T1000 (cell line): ENCODE data around the gene VIT.

Experiments
- DNase-seq: peaks from one replicate; lab custom pipeline; 2025; ENCODE audit warnings: mixed read lengths; lab: John Stamatoyannopoulos, UW

The VIT gene

GRCh38 chr2:36859366-36859792 is 162.9 kb downstream of the VIT start:
- DNase-seq, result no peak

GRCh38 chr2:36861896-36862295 is 165.4 kb downstream of the VIT start:
- DNase-seq, result no peak
